K562 (cell line): ENCODE data around the gene RPS23.

Source experiments
- CTBP1 ChIP-seq: fragments of 450-650 bp; IDR thresholded peaks from 2 replicates; pipeline ENCODE4 v1.6.1; 2016; ENCODE audit warnings: borderline replicate concordance
- CTCF ChIP-seq, 3 experiments: IDR thresholded peaks in 2 of 3; conservative IDR thresholded peaks in 1 of 3; 2 replicates each; pipeline ENCODE4 v1.5.1; 2011 to 2012; ENCODE audit warnings: low read length in 3 of 3, mild to moderate bottlenecking in 3 of 3, control low read depth in 2 of 3, improper control_type of control experiment in 1 of 3, inconsistent platforms in 1 of 3, low read depth in 1 of 3, mixed read lengths in 1 of 3, moderate library complexity in 1 of 3; ENCODE audit not compliant: insufficient read depth in 2 of 3
- EP300 ChIP-seq: IDR thresholded peaks from 2 replicates; pipeline ENCODE4 v1.6.1; 2012; ENCODE audit warnings: low read length, improper control_type of control experiment
- EZH2 ChIP-seq: IDR thresholded peaks from 2 replicates; pipeline ENCODE4 v1.6.1; 2012; ENCODE audit warnings: low read depth, mild to moderate bottlenecking, inconsistent platforms, low read length, borderline replicate concordance
- GATAD2A ChIP-seq: fragments of 450-650 bp; IDR thresholded peaks from 2 replicates; pipeline ENCODE4 v1.6.1; 2017
- HDAC2 ChIP-seq: fragments of 450-650 bp; IDR thresholded peaks from 2 replicates; pipeline ENCODE4 v1.6.1; 2016; ENCODE audit warnings: mild to moderate bottlenecking
- PHTF2 ChIP-seq: fragments of 250-450 bp; sonication (Bioruptor Pico); IDR thresholded peaks from 2 replicates; pipeline ENCODE4 v1.5.0; 2021; ENCODE audit warnings: mild to moderate bottlenecking
- PKNOX1 ChIP-seq: fragments of 450-650 bp; IDR thresholded peaks from 2 replicates; pipeline ENCODE4 v1.6.1; 2016
- RERE ChIP-seq: sonication (generic); formaldehyde crosslinking; IDR thresholded peaks from 2 replicates; pipeline ENCODE4 v1.8.0; 2023; ENCODE audit warnings: missing genetic modification reagents, mild to moderate bottlenecking, borderline replicate concordance

- TF ChIP-seq PKNOX1, result no peak
- no peak for TF ChIP-seq CTCF (IDR thresholded peaks at IDR 0.05 in 2 of 3, conservative IDR thresholded peaks at IDR 0.05 in 1 of 3; ENCODE audit: insufficient read depth in 2 of 3, low read depth in 1 of 3, low read length in 3 of 3)
- no peak for TF ChIP-seq EP300
- no peak for TF ChIP-seq HDAC2
- no peak for TF ChIP-seq EZH2
- no peak for TF ChIP-seq PHTF2 (CRISPR knock-in tag)
- no peak for TF ChIP-seq RERE (CRISPR knock-in tag)
- TF ChIP-seq CTBP1, result no peak
- no peak for TF ChIP-seq GATAD2A
Observed at GRCh38 chr5:82252744-82253143, 25.4 kb downstream of the RPS23 start.
